Bronchial epithelial cell (primary cell): ENCODE data around the gene CARMIL1. TPM values are rescaled to one million over a fixed set of nuclear protein-coding genes. Genes with fewer than 3 reads are reported as not detected.

Source experiments
- DNase-seq: peaks from one replicate; pipeline ENCODE4 v3.0.0-alpha.2; 2010; ENCODE audit warnings: low read depth
- FAIRE-seq: peaks from 2 replicates; lab custom pipeline; 2011; peaks lifted over from hg19 to GRCh38; lab: Jason Lieb, UNC
- H3K27me3 ChIP-seq: 2 replicates; pipeline ENCODE4 v1.5.1; 2011; ENCODE audit warnings: low read length; ENCODE audit not compliant: control insufficient read depth, insufficient read depth
- H3K36me3 ChIP-seq: 2 replicates; pipeline ENCODE4 v1.5.1; 2011; ENCODE audit warnings: low read length; ENCODE audit not compliant: control insufficient read depth, insufficient read depth
- H3K4me3 ChIP-seq: 2 replicates; pipeline ENCODE4 v1.5.1; 2011; ENCODE audit warnings: mild to moderate bottlenecking, low read depth, low read length, control low read depth
- total RNA-seq: library from RNA; depleted of rRNA; stranded (reverse); fragments of >200 nt; gene quantifications from 2 replicates; pipeline ENCODE4 v1.2.1, GENCODE V29; 2014
- TF ChIP-seq, protein P1 (sequence below): IDR thresholded peaks from 2 replicates; pipeline ENCODE4 v1.5.1; 2011; ENCODE audit warnings: mild to moderate bottlenecking, moderate library complexity, low read length, control low read depth, inconsistent platforms; ENCODE audit not compliant: insufficient read depth, severe bottlenecking

CARMIL1 gene
- total RNA-seq, 1 donor from 2014 or later = 12.1 TPM

- FAIRE-seq (no peak), DNase-seq (no peak)
- Histone ChIP-seq H3K4me3 (no peak overlapping the region), H3K27me3 (no peaks in the 10 kb centered on the region), H3K36me3 (no peaks in the 10 kb centered on the region)
- TF ChIP-seq, protein P1, sequence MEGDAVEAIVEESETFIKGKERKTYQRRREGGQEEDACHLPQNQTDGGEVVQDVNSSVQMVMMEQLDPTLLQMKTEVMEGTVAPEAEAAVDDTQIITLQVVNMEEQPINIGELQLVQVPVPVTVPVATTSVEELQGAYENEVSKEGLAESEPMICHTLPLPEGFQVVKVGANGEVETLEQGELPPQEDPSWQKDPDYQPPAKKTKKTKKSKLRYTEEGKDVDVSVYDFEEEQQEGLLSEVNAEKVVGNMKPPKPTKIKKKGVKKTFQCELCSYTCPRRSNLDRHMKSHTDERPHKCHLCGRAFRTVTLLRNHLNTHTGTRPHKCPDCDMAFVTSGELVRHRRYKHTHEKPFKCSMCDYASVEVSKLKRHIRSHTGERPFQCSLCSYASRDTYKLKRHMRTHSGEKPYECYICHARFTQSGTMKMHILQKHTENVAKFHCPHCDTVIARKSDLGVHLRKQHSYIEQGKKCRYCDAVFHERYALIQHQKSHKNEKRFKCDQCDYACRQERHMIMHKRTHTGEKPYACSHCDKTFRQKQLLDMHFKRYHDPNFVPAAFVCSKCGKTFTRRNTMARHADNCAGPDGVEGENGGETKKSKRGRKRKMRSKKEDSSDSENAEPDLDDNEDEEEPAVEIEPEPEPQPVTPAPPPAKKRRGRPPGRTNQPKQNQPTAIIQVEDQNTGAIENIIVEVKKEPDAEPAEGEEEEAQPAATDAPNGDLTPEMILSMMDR = no peak
Observed at GRCh38 chr6:25447570-25447929, 168.4 kb downstream of the CARMIL1 start.

DNA sequence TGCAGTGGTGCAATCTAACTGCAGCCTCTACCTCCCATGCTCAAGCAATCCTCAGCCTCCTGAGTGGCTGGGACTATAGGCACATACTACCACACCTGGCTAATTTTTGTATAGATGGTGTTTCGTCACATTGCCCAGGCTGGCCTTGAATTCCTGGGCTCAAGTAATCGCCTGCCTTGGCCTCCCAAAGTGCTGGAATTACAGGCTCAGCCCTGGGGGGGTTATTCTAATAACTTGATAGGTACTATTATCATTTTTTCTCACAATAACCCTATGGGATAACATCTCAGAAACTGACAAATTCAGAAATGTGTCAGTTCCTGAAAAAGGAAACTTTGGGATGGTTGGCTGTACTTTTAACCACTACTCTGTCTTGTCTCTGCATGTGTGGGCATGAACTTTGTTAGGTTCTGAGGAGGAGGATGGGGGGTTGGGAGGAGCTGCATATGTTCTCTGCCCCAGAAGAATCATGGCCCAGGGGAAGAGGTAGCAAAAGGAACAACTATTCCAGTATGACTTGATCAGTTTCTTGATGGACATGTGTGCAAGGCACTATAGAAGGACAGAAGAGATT is 169.9 kb downstream of the CARMIL1 start:
- TF ChIP-seq, protein P1 = no peak
- no peak overlapping the region for H3K4me3 ChIP-seq
- DNase-seq (peak; percentile 85), FAIRE-seq (no peak)
- no peaks in the 10 kb centered on the region for H3K27me3 ChIP-seq
- H3K36me3 ChIP-seq = no peaks in the 10 kb centered on the region

DNA sequence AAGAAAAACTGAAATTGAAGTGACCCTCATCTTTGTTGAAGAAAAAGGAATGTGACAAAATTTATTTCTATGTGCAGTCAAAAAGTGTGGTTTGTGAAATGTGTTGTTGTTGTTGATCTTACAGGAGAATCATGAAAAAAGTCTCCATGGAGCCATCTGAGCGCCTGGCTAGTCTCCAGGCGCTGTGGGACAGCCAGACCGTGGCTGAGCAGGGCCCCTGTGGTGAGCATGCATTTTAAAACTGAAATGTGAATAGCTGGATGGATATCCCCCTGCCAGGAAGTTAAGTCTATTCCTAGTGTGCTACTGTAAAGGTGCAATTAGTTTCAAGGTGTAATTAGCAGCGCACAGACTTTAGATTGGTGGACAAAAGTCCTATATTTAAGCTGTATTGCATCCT is 170.6 kb downstream of the CARMIL1 start:
- H3K36me3 ChIP-seq = no peaks in the 10 kb centered on the region
- no peaks in the 10 kb centered on the region for H3K27me3 ChIP-seq
- no peak overlapping the region for H3K4me3 ChIP-seq
- FAIRE-seq = no peak
- TF ChIP-seq, protein P1 = no peak
- no peak for DNase-seq

- FAIRE-seq (no peak), DNase-seq (no peak)
- peaks cover under 1% of the 10 kb centered on the region for H3K36me3 ChIP-seq
- H3K4me3 ChIP-seq = no peak overlapping the region
- TF ChIP-seq, protein P1 = no peak
- no peaks in the 10 kb centered on the region for H3K27me3 ChIP-seq
Observed at GRCh38 chr6:25450469-25451198, 171.5 kb downstream of the CARMIL1 start.

DNA sequence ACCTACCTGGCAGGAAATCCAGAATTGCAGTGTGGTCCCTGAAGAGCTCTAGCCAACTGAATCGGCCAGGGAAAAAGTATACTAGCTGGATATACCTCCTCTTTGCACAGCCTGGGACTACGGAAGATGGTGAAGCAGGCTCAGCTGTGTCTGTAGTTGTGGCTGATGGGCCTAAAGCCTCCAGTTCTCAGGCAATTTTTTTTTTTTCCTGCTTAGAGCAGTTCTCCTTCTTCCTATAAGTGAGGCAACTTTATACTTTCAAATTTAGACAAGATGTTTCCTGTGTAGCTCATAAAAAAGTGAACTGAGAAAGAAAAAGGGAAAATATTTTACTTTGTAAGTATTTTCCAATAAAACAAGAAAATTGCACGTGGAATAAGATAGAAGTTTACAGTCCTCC is 172.9 kb downstream of the CARMIL1 start:
- no peak for DNase-seq
- H3K36me3 ChIP-seq = peaks cover 3% of the 10 kb centered on the region
- TF ChIP-seq, protein P1 = no peak
- H3K27me3 ChIP-seq = no peaks in the 10 kb centered on the region
- no peak for FAIRE-seq
- H3K4me3 ChIP-seq = no peak overlapping the region
